ENCODE data around the gene CHRNB1. TPM values are rescaled to one million over a fixed set of nuclear protein-coding genes. Genes with fewer than 3 reads are reported as not detected.

Gene CHRNB1
- polyA plus RNA-seq, 1 donor (not counting 4 experiments of a cell fraction or from before 2014, with no cell fraction given): 22.0 TPM

DNA sequence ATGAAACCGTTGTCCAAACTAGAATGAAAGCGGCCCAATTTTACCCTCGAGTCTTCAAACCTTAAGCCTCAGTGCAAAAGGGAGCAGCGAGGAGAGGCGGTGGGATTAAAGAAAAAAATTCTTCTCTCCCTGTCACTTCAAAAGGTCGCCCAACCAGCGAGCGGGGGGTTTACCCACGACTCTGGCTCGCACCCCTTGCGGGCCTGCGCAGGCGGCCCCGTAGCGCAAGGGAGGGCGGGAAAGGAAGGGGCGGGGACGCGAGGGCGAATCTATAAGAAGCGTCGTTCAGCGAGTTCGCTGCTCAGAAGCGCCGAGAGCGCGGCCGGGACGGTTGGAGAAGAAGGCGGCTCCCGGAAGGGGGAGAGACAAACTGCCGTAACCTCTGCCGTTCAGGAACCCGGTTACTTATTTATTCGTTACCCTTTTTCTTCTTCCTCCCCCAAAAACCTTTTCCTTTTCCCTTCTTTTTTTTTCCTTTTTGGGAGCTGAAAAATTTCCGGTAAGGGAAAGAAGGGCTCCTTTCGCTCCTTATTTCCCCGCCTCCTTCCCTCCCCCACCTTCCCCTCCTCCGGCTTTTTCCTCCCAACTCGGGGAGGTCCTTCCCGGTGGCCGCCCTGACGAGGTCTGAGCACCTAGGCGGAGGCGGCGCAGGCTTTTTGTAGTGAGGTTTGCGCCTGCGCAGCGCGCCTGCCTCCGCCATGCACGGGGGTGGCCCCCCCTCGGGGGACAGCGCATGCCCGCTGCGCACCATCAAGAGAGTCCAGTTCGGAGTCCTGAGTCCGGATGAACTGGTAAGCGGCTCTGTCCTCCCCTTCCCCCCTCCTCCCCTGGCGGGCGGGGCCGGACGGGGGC lies 39.4 kb downstream of the CHRNB1 start, which contains the start of gene POLR2A:
TSS of gene POLR2A (plus strand) at position 300 of the 852 bp plus-strand sequence.
- Histone ChIP-seq H2AFZ (ENCODE audit: control insufficient read depth, low read length) (peak within 1 kb of the TSS; percentile 93), H3K9me1 (ENCODE audit: control insufficient read depth, extremely low read depth, insufficient read depth, low read length) (no peaks in the 10 kb centered on the region), H3K36me3 (ENCODE audit: control insufficient read depth in 2 of 2, extremely low read depth in 1 of 2, insufficient read depth in 2 of 2, low read length in 2 of 2) (peaks cover 0 to 1% of the 10 kb centered on the region in 2 experiments), H3K27ac (ENCODE audit: control insufficient read depth, insufficient read depth, low read length) (peak within 1 kb of the TSS; percentile 98), H3K9ac (ENCODE audit: control insufficient read depth, extremely low read depth, insufficient read depth, low read length) (peak within 1 kb of the TSS; percentile 98), H4K20me1 (ENCODE audit: control insufficient read depth, extremely low read depth, insufficient read depth, low read length) (peaks cover 9% of the 10 kb centered on the region), H3K9me3 (ENCODE audit: control insufficient read depth, low read depth, low read length) (no peaks in the 10 kb centered on the region), H3K4me2 (ENCODE audit: control insufficient read depth, extremely low read depth, insufficient read depth, low read depth, low read length) (peak within 1 kb of the TSS; percentile 100), H3K79me2 (ENCODE audit: control insufficient read depth, insufficient read depth, low read length) (peaks cover 49% of the 10 kb centered on the region), H3K27me3 (ENCODE audit: control insufficient read depth, extremely low read depth, insufficient read depth, low read length) (no peaks in the 10 kb centered on the region), H3K4me1 (ENCODE audit: control insufficient read depth, extremely low read depth, insufficient read depth, low read length) (peaks cover 32% of the 10 kb centered on the region), H3K4me3 (ENCODE audit: control insufficient read depth in 2 of 3, extremely low read depth in 1 of 3, insufficient read depth in 2 of 3, low read depth in 1 of 3, low read length in 3 of 3) (peak within 1 kb of the TSS; percentile 77 to 91 (median 90))
- peak; percentile 13 for FAIRE-seq
- dilution Hi-C loops (cut with MboI; ENCODE audit: extremely low pct_ligation_motif_present, low sequenced_read_pairs): no loop called here
- peak; percentile 90 for DNase-seq (ENCODE audit: low read depth, low spot score)
- TF ChIP-seq, protein P1, sequence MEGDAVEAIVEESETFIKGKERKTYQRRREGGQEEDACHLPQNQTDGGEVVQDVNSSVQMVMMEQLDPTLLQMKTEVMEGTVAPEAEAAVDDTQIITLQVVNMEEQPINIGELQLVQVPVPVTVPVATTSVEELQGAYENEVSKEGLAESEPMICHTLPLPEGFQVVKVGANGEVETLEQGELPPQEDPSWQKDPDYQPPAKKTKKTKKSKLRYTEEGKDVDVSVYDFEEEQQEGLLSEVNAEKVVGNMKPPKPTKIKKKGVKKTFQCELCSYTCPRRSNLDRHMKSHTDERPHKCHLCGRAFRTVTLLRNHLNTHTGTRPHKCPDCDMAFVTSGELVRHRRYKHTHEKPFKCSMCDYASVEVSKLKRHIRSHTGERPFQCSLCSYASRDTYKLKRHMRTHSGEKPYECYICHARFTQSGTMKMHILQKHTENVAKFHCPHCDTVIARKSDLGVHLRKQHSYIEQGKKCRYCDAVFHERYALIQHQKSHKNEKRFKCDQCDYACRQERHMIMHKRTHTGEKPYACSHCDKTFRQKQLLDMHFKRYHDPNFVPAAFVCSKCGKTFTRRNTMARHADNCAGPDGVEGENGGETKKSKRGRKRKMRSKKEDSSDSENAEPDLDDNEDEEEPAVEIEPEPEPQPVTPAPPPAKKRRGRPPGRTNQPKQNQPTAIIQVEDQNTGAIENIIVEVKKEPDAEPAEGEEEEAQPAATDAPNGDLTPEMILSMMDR (optimal IDR thresholded peaks at IDR 0.05 in 1 of 3, IDR thresholded peaks at IDR 0.05 in 1 of 3, conservative IDR thresholded peaks at IDR 0.05 in 1 of 3; ENCODE audit: extremely low read depth in 1 of 3, insufficient read depth in 2 of 3, low read length in 3 of 3): no peak
- no peak for TF ChIP-seq EZH2 (IDR thresholded peaks at IDR 0.05; ENCODE audit: low read length)

DNA sequence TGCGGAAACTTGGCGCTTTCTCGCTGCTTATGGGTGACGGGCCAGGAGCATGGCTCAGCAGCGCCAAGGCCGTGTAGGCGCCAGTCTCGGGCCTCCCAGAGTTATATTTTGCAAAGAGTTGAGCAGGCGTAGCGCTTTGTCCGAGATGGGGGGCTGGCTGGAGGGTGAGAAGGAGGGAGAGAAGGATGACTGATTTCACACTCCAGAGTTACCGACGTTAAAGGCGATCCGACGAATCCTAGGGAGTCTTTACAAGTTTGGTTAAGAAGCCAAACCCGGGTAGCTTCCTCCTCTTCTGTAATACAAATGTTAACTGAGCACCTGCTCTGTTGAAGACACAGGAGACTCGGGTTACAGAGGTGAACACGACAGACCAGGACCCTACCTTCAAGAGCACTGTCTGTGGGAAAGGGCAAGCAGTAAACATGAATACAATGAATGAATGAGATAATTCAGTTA lies 40.1 kb downstream of the CHRNB1 start:
- FAIRE-seq (no peak), DNase-seq (ENCODE audit: low read depth, low spot score) (no peak)
- Histone ChIP-seq H3K27me3 (ENCODE audit: control insufficient read depth, extremely low read depth, insufficient read depth, low read length) (no peaks in the 10 kb centered on the region), H4K20me1 (ENCODE audit: control insufficient read depth, extremely low read depth, insufficient read depth, low read length) (peaks cover 13% of the 10 kb centered on the region), H3K27ac (ENCODE audit: control insufficient read depth, insufficient read depth, low read length) (peak overlapping the region; percentile 74), H3K9ac (ENCODE audit: control insufficient read depth, extremely low read depth, insufficient read depth, low read length) (peak overlapping the region; percentile 98), H2AFZ (ENCODE audit: control insufficient read depth, low read length) (no peak overlapping the region), H3K79me2 (ENCODE audit: control insufficient read depth, insufficient read depth, low read length) (peaks cover 51% of the 10 kb centered on the region), H3K9me3 (ENCODE audit: control insufficient read depth, low read depth, low read length) (no peaks in the 10 kb centered on the region), H3K4me3 (ENCODE audit: control insufficient read depth in 2 of 3, extremely low read depth in 1 of 3, insufficient read depth in 2 of 3, low read depth in 1 of 3, low read length in 3 of 3) (peak overlapping the region; percentile 77 to 86 (median 83)), H3K4me1 (ENCODE audit: control insufficient read depth, extremely low read depth, insufficient read depth, low read length) (peaks cover 28% of the 10 kb centered on the region), H3K4me2 (ENCODE audit: control insufficient read depth, extremely low read depth, insufficient read depth, low read depth, low read length) (peak overlapping the region; percentile 100), H3K9me1 (ENCODE audit: control insufficient read depth, extremely low read depth, insufficient read depth, low read length) (no peaks in the 10 kb centered on the region), H3K36me3 (ENCODE audit: control insufficient read depth in 2 of 2, extremely low read depth in 1 of 2, insufficient read depth in 2 of 2, low read length in 2 of 2) (peaks cover 0 to 1% of the 10 kb centered on the region in 2 experiments)
- no peak for TF ChIP-seq EZH2 (IDR thresholded peaks at IDR 0.05; ENCODE audit: low read length)
- TF ChIP-seq, protein P1 (optimal IDR thresholded peaks at IDR 0.05 in 1 of 3, IDR thresholded peaks at IDR 0.05 in 1 of 3, conservative IDR thresholded peaks at IDR 0.05 in 1 of 3; ENCODE audit: extremely low read depth in 1 of 3, insufficient read depth in 2 of 3, low read length in 3 of 3): peak in 1 of 3 experiments; percentile 5
- dilution Hi-C loops (cut with MboI; ENCODE audit: extremely low pct_ligation_motif_present, low sequenced_read_pairs): no loop called here
